HepG2 (cell line): Measurements from ENCODE around the gene PLXNA4.

Experiments used
- CEBPB ChIP-seq: IDR thresholded peaks from 2 replicates; pipeline ENCODE4 v1.6.1; 2011; ENCODE audit warnings: low read depth, low read length, improper control_type of control experiment, borderline replicate concordance
- CTCF ChIP-seq: sonication (generic); formaldehyde crosslinking; IDR thresholded peaks from 2 replicates; pipeline ENCODE4 v1.5.0; 2020; ENCODE audit warnings: mild to moderate bottlenecking, missing genetic modification reagents, moderate library complexity
- E2F1 ChIP-seq: sonication (generic); formaldehyde crosslinking; IDR thresholded peaks from 2 replicates; pipeline ENCODE4 v1.5.0; 2020; ENCODE audit warnings: missing genetic modification reagents
- ESRRA ChIP-seq: sonication (generic); formaldehyde crosslinking; IDR thresholded peaks from 2 replicates; pipeline ENCODE4 v1.5.1; 2020; ENCODE audit warnings: mild to moderate bottlenecking, low read depth, missing genetic modification reagents
- FOXK2 ChIP-seq: fragments of 450-650 bp; IDR thresholded peaks from 2 replicates; pipeline ENCODE4 v1.6.1; 2016
- GABPA ChIP-seq, 2 experiments: IDR thresholded peaks; 2 replicates each; pipeline ENCODE4 v1.6.1; 2011 to 2016; ENCODE audit warnings: low read depth in 2 of 2, low read length in 1 of 2, missing biosample characterization in 1 of 2, missing genetic modification characterization in 1 of 2
- GABPB1 ChIP-seq: IDR thresholded peaks from 2 replicates; pipeline ENCODE4 v1.6.1; 2016; ENCODE audit warnings: mild to moderate bottlenecking, missing genetic modification reagents, moderate library complexity, missing compliant biosample characterization
- KDM5A ChIP-seq: fragments of 200-600 bp; sonication (generic); IDR thresholded peaks from 2 replicates; pipeline ENCODE4 v1.7.0; 2018; ENCODE audit warnings: antibody characterized with exemption, mild to moderate bottlenecking, low read length, borderline replicate concordance
- MAFK ChIP-seq, 2 experiments: IDR thresholded peaks in 1 of 2; conservative IDR thresholded peaks in 1 of 2; 2 replicates each; pipeline ENCODE4 v1.6.1; 2011; ENCODE audit warnings: improper control_type of control experiment in 2 of 2, low read length in 2 of 2
- MAX ChIP-seq: IDR thresholded peaks from 2 replicates; pipeline ENCODE4 v1.6.1; 2012; ENCODE audit warnings: inconsistent platforms
- NR2F1 ChIP-seq, 2 experiments: fragments of 450-650 bp in 1 of 2; formaldehyde crosslinking in 1 of 2; IDR thresholded peaks; 2 replicates each; pipeline versions ENCODE4 v1.5.0 to v1.6.1; 2016 to 2020; ENCODE audit warnings: mild to moderate bottlenecking in 1 of 2, missing compliant biosample characterization in 1 of 2, missing genetic modification reagents in 1 of 2, moderate library complexity in 1 of 2
- PBX3 ChIP-seq: sonication (generic); formaldehyde crosslinking; IDR thresholded peaks from 2 replicates; pipeline ENCODE4 v1.8.1; 2023; ENCODE audit warnings: missing genetic modification reagents, inconsistent platforms, borderline replicate concordance
- ZNF567 ChIP-seq: sonication (generic); formaldehyde crosslinking; IDR thresholded peaks from 2 replicates; pipeline ENCODE4 v1.8.1; 2023; ENCODE audit warnings: mild to moderate bottlenecking, missing genetic modification reagents, borderline replicate concordance
- ZNF768 ChIP-seq: sonication (generic); formaldehyde crosslinking; IDR thresholded peaks from 2 replicates; pipeline ENCODE4 v1.4.0; 2020; ENCODE audit warnings: missing genetic modification reagents

GRCh38 chr7:132097550-132098134 lies 478.6 kb downstream of the PLXNA4 start:
- TF ChIP-seq NR2F1 (CRISPR knock-in tag; IDR thresholded peaks at IDR 0.05) (no peak), CTCF (CRISPR knock-in tag) (no peak), ZNF567 (CRISPR knock-in tag) (no peak), ESRRA (CRISPR knock-in tag) (no peak), CEBPB (no peak), MAFK (conservative IDR thresholded peaks at IDR 0.05 in 1 of 2, IDR thresholded peaks at IDR 0.05 in 1 of 2; ENCODE audit: low read length in 2 of 2) (no peak), GABPB1 (no peak), MAX (no peak), GABPA (IDR thresholded peaks at IDR 0.05; ENCODE audit: low read depth, low read length) (no peak), GABPA (CRISPR knock-in tag; IDR thresholded peaks at IDR 0.05; ENCODE audit: low read depth) (no peak), FOXK2 (no peak), ZNF768 (CRISPR knock-in tag) (no peak), E2F1 (no peak), KDM5A (no peak), PBX3 (CRISPR knock-in tag) (no peak)
